ENCODE results near the gene MAG. TPM values are rescaled to one million over a fixed set of nuclear protein-coding genes. Genes with fewer than 3 reads are reported as not detected.

The MAG gene
- total and polyA plus RNA-seq, 2 donors: 0.09 to 0.41 TPM

GRCh38 chr19:35350591-35350990, 58.6 kb downstream of the MAG start:
- peaks cover 2 to 25% of the 10 kb centered on the region in 2 donors for H3K4me1 ChIP-seq (ENCODE audit: control insufficient read depth in 2 of 2, insufficient read depth in 2 of 2, low read length in 2 of 2)
- H3K27me3 ChIP-seq (ENCODE audit: control insufficient read depth in 2 of 2, insufficient read depth in 1 of 2, low read length in 1 of 2): no peaks in the 10 kb centered on the region
- no peak overlapping the region for H3K27ac ChIP-seq (ENCODE audit: low read depth in 1 of 2, low read length in 1 of 2)
- H3K4me3 ChIP-seq (ENCODE audit: low read length in 2 of 2): no peak overlapping the region
- 97% methylated on average over 7 of the region's 7 CpGs for WGBS
- no peak for DNase-seq (ENCODE audit: low read depth in 6 of 9, low spot score in 9 of 9)
- no peaks in the 10 kb centered on the region for H3K9me3 ChIP-seq (ENCODE audit: control insufficient read depth in 2 of 2, insufficient read depth in 1 of 2, low read length in 1 of 2)
- no peaks in the 10 kb centered on the region for H3K36me3 ChIP-seq (ENCODE audit: control insufficient read depth in 2 of 2, insufficient read depth in 2 of 2, low read length in 1 of 2)

GRCh38 chr19:35351411-35352176, 59.6 kb downstream of the MAG start:
- no peaks in the 10 kb centered on the region for H3K36me3 ChIP-seq (ENCODE audit: control insufficient read depth in 2 of 2, insufficient read depth in 2 of 2, low read length in 1 of 2)
- 96% methylated on average over 47 of the region's 47 CpGs for WGBS
- no peaks in the 10 kb centered on the region for H3K9me3 ChIP-seq (ENCODE audit: control insufficient read depth in 2 of 2, insufficient read depth in 1 of 2, low read length in 1 of 2)
- no peak overlapping the region for H3K4me3 ChIP-seq (ENCODE audit: low read length in 2 of 2)
- no peak overlapping the region for H3K27ac ChIP-seq (ENCODE audit: low read depth in 1 of 2, low read length in 1 of 2)
- peaks cover 2 to 15% of the 10 kb centered on the region in 2 donors for H3K4me1 ChIP-seq (ENCODE audit: control insufficient read depth in 2 of 2, insufficient read depth in 2 of 2, low read length in 2 of 2)
- no peak for DNase-seq (ENCODE audit: low read depth in 6 of 9, low spot score in 9 of 9)
- H3K27me3 ChIP-seq (ENCODE audit: control insufficient read depth in 2 of 2, insufficient read depth in 1 of 2, low read length in 1 of 2): no peaks in the 10 kb centered on the region

- Histone ChIP-seq H3K9me3 (ENCODE audit: control insufficient read depth in 2 of 2, insufficient read depth in 1 of 2, low read length in 1 of 2) (no peaks in the 10 kb centered on the region), H3K4me3 (ENCODE audit: low read length in 2 of 2) (no peak overlapping the region)
- 89% methylated on average over 18 of the region's 18 CpGs for WGBS
Measured at GRCh38 chr19:35352177-35352447, 60.2 kb downstream of the MAG start.

GRCh38 chr19:35352448-35353304, 60.7 kb downstream of the MAG start:
- Histone ChIP-seq H3K4me1 (ENCODE audit: control insufficient read depth in 2 of 2, insufficient read depth in 2 of 2, low read length in 2 of 2) (peaks cover 0 to 5% of the 10 kb centered on the region in 2 donors), H3K27me3 (ENCODE audit: control insufficient read depth in 2 of 2, insufficient read depth in 1 of 2, low read length in 1 of 2) (no peaks in the 10 kb centered on the region), H3K4me3 (ENCODE audit: low read length in 2 of 2) (no peak overlapping the region), H3K36me3 (ENCODE audit: control insufficient read depth in 2 of 2, insufficient read depth in 2 of 2, low read length in 1 of 2) (no peaks in the 10 kb centered on the region), H3K9me3 (ENCODE audit: control insufficient read depth in 2 of 2, insufficient read depth in 1 of 2, low read length in 1 of 2) (no peaks in the 10 kb centered on the region), H3K27ac (ENCODE audit: low read depth in 1 of 2, low read length in 1 of 2) (no peak overlapping the region)
- WGBS: 46% methylated on average over 32 of the region's 32 CpGs
- peak in 5 of 9 donors; percentile 33 to 67 (median 50) for DNase-seq (ENCODE audit: low read depth in 6 of 9, low spot score in 9 of 9)

More at GRCh38 chr19:35352177-35352447, 60.2 kb downstream of the MAG start:
- Histone ChIP-seq H3K4me1 (ENCODE audit: control insufficient read depth in 2 of 2, insufficient read depth in 2 of 2, low read length in 2 of 2) (peaks cover 2 to 10% of the 10 kb centered on the region in 2 donors), H3K27me3 (ENCODE audit: control insufficient read depth in 2 of 2, insufficient read depth in 1 of 2, low read length in 1 of 2) (no peaks in the 10 kb centered on the region), H3K36me3 (ENCODE audit: control insufficient read depth in 2 of 2, insufficient read depth in 2 of 2, low read length in 1 of 2) (no peaks in the 10 kb centered on the region), H3K27ac (ENCODE audit: low read depth in 1 of 2, low read length in 1 of 2) (no peak overlapping the region)
- no peak for DNase-seq (ENCODE audit: low read depth in 6 of 9, low spot score in 9 of 9)

GRCh38 chr19:35353635-35354034, 61.7 kb downstream of the MAG start:
- no peak for DNase-seq (ENCODE audit: low read depth in 6 of 9, low spot score in 9 of 9)
- 94% methylated on average over 9 of the region's 9 CpGs for WGBS

GRCh38 chr19:35354898-35355297, 62.9 kb downstream of the MAG start:
- no peaks in the 10 kb centered on the region for H3K27me3 ChIP-seq (ENCODE audit: control insufficient read depth in 2 of 2, insufficient read depth in 1 of 2, low read length in 1 of 2)
- H3K36me3 ChIP-seq (ENCODE audit: control insufficient read depth in 2 of 2, insufficient read depth in 2 of 2, low read length in 1 of 2): no peaks in the 10 kb centered on the region
- no peak for DNase-seq (ENCODE audit: low read depth in 6 of 9, low spot score in 9 of 9)
- no peaks in the 10 kb centered on the region for H3K9me3 ChIP-seq (ENCODE audit: control insufficient read depth in 2 of 2, insufficient read depth in 1 of 2, low read length in 1 of 2)
- 91% methylated on average over 8 of the region's 8 CpGs for WGBS
- H3K27ac ChIP-seq (ENCODE audit: low read depth in 1 of 2, low read length in 1 of 2): no peak overlapping the region
- H3K4me1 ChIP-seq (ENCODE audit: control insufficient read depth in 2 of 2, insufficient read depth in 2 of 2, low read length in 2 of 2): no peaks in the 10 kb centered on the region
- H3K4me3 ChIP-seq (ENCODE audit: low read length in 2 of 2): no peak overlapping the region

More at GRCh38 chr19:35353635-35354034, 61.7 kb downstream of the MAG start:
- H3K9me3 ChIP-seq (ENCODE audit: control insufficient read depth in 2 of 2, insufficient read depth in 1 of 2, low read length in 1 of 2): no peaks in the 10 kb centered on the region
- H3K4me1 ChIP-seq (ENCODE audit: control insufficient read depth in 2 of 2, insufficient read depth in 2 of 2, low read length in 2 of 2): no peaks in the 10 kb centered on the region
- no peaks in the 10 kb centered on the region for H3K27me3 ChIP-seq (ENCODE audit: control insufficient read depth in 2 of 2, insufficient read depth in 1 of 2, low read length in 1 of 2)
- no peak overlapping the region for H3K4me3 ChIP-seq (ENCODE audit: low read length in 2 of 2)
- no peak overlapping the region for H3K27ac ChIP-seq (ENCODE audit: low read depth in 1 of 2, low read length in 1 of 2)
- H3K36me3 ChIP-seq (ENCODE audit: control insufficient read depth in 2 of 2, insufficient read depth in 2 of 2, low read length in 1 of 2): no peaks in the 10 kb centered on the region

GRCh38 chr19:35355791-35356460, 64.0 kb downstream of the MAG start:
- WGBS: 81% methylated on average over 6 of the region's 6 CpGs
- H3K27me3 ChIP-seq (ENCODE audit: control insufficient read depth in 2 of 2, insufficient read depth in 1 of 2, low read length in 1 of 2): no peaks in the 10 kb centered on the region
- no peaks in the 10 kb centered on the region for H3K4me1 ChIP-seq (ENCODE audit: control insufficient read depth in 2 of 2, insufficient read depth in 2 of 2, low read length in 2 of 2)
- H3K27ac ChIP-seq (ENCODE audit: low read depth in 1 of 2, low read length in 1 of 2): no peak overlapping the region
- no peaks in the 10 kb centered on the region for H3K36me3 ChIP-seq (ENCODE audit: control insufficient read depth in 2 of 2, insufficient read depth in 2 of 2, low read length in 1 of 2)
- H3K9me3 ChIP-seq (ENCODE audit: control insufficient read depth in 2 of 2, insufficient read depth in 1 of 2, low read length in 1 of 2): no peaks in the 10 kb centered on the region
- DNase-seq (ENCODE audit: low read depth in 6 of 9, low spot score in 9 of 9): no peak
- no peak overlapping the region for H3K4me3 ChIP-seq (ENCODE audit: low read length in 2 of 2)

- H3K4me1 ChIP-seq (ENCODE audit: control insufficient read depth in 2 of 2, insufficient read depth in 2 of 2, low read length in 2 of 2): no peaks in the 10 kb centered on the region
- H3K27me3 ChIP-seq (ENCODE audit: control insufficient read depth in 2 of 2, insufficient read depth in 1 of 2, low read length in 1 of 2): peaks cover 0 to 4% of the 10 kb centered on the region in 2 donors
- no peaks in the 10 kb centered on the region for H3K36me3 ChIP-seq (ENCODE audit: control insufficient read depth in 2 of 2, insufficient read depth in 2 of 2, low read length in 1 of 2)
- no peak within 1 kb of the TSS for H3K4me3 ChIP-seq (ENCODE audit: low read length in 2 of 2)
- no peak within 1 kb of the TSS for H3K27ac ChIP-seq (ENCODE audit: low read depth in 1 of 2, low read length in 1 of 2)
- peak in 1 of 9 donors; percentile 23 for DNase-seq (ENCODE audit: low read depth in 6 of 9, low spot score in 9 of 9)
- WGBS: 57% methylated on average over 18 of the region's 18 CpGs
- no peaks in the 10 kb centered on the region for H3K9me3 ChIP-seq (ENCODE audit: control insufficient read depth in 2 of 2, insufficient read depth in 1 of 2, low read length in 1 of 2)
Measured at GRCh38 chr19:35357867-35358573, 66.1 kb downstream of the MAG start, which contains the start of gene FFAR3. Gene FFAR3, plus strand, starts transcription at chr19:35358460. Its CDS starts 431 bp downstream, at chr19:35358891.

All from thymus (tissue), 11 donors.